ENCODE measurements around the gene ZNF236.
"Not testable (repeated sequence)": the region's sequence is repeated elsewhere in the genome, so short reads cannot be mapped to it uniquely, and the experiment has no call there.

ZNF236 gene

DNA sequence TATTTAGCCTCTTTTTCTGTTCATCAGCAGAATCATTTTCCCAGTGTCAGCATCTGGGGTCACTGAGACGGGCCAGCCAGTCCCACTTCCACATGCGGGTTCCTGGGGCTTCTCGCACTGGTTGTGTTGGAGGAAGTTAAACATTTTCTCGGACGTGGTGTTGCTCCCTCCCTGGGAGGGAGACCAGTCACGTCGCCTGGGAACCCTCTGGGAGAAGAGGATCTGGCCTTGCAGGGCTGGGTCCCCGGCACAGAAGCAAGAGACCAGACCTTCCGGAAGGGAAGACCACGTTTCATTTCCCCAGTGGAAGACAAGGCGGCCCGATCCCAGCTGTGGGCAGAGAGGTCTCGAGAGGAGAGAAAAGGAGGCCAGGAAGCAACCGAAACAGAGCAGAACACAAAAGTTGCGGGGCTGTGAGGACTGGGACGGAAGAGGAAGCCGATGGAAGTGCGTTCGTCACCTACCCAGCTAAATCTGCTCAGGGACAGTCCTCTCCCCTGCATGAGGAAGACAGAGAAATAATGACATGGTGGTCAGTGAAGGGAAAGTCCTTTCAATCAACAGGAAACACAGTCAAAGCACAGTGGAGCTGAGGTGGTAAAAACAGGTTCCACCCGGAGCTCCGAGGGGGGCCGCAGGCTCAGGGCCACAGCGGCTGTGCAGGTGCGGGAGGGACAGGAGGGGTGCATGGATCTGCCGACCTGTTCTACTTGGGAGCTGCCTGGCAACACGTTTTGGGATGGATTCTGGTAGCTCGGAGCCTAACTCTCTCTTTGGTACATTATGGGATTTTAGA, 165.9 kb downstream of the ZNF236 start:
- DNase-seq (ENCODE audit: low read depth in 2 of 2): no peak

DNA sequence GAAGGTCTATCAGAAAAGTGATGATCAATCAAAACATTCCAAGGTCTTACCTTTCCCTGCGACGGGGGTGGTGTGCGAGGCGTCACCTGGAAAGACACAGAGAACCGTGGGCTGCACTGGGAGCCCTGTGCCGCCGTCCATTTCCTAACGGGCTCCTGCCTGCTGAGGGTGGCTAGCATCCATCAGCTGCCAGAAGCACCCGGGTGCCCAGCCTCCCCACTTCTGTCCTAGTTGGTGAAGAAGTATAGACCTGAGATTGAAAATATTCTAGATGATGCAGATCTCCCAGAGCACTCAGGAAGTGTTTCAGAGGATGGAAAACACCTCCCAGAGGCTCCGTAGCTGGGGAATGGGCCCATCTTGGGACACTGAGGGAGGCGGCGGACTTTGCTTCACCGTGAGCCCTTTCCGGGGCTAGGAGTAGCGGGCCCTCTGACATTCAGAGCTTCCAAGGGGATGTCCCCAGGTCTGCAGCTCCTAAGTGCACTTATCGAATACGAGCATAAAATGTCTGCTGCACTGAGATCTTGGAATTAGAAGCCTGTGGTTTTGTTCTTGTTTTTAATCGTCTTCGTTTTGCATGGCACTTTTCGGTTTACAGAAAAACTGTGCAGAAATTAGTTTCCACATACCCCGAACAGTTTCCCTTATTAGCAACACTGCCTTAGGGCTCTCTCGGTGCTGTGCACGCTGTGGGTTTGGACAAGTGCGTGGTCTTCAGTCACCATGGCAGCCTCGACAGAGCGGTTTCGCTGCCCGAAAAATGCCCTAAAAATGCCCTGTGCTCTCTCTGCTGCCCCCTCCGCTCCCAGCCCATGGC, 166.7 kb downstream of the ZNF236 start:
- no peak for DNase-seq (ENCODE audit: low read depth in 2 of 2)

DNA sequence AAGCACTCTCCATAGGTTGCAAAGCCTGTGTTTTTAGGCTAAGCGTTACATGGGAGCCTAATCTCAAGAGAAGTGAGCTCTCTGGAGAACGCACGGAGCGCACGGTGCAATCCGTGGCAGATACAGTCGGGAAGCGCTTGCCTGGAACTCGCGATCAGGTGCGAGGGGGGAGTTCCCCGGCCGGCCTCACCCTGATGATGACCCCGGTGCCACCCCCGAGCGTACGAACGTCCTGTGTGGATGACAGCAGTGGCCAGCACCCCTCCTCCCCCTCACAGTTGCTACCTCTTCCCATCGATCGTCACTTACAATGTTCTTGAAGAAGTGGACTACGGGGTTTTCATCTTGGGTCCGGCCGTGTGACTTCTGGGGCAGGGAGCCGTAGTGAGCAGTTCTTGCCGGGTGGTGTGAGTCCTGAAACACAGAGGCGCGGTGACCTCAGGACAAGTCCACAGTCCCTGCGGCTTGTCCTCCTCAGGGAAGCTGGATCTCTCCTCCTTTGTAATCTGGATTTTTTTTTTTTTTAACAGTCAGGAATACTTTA, 167.4 kb downstream of the ZNF236 start:
- DNase-seq (ENCODE audit: low read depth in 2 of 2): no peak

DNA sequence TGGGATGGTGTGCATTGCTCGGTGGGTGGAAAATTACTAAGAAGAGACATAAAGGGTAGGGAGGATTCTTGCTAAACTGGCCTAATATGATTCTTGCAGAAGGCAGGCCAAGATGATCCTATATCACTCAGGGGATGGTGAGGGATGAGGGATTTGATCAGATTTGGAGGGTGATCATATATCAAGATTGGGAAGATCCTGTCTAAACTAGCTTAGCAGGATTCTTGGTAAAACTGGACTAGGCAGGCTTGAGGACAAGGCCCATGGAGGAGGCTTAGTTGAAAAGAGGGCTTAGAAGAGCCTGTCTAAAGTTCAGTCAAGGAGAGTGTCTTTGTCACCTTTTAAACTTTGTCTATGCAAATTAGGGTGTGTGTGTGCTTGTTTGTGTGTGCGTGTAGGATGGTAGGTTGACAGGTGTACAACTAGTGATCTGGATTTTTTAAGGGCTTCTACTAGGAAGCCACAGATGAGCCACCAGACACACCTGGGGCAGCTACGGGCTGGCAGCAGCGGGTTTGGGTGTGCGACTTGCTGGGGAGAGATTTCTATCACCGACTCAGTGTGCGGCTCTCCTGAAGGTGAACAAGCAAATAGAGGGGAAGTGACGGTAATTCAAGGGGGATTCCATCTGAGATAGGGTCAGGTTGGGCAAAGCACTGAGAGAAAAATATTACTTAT, 168.1 kb downstream of the ZNF236 start:
- DNase-seq (ENCODE audit: low read depth in 2 of 2): not testable (repeated sequence)

DNA sequence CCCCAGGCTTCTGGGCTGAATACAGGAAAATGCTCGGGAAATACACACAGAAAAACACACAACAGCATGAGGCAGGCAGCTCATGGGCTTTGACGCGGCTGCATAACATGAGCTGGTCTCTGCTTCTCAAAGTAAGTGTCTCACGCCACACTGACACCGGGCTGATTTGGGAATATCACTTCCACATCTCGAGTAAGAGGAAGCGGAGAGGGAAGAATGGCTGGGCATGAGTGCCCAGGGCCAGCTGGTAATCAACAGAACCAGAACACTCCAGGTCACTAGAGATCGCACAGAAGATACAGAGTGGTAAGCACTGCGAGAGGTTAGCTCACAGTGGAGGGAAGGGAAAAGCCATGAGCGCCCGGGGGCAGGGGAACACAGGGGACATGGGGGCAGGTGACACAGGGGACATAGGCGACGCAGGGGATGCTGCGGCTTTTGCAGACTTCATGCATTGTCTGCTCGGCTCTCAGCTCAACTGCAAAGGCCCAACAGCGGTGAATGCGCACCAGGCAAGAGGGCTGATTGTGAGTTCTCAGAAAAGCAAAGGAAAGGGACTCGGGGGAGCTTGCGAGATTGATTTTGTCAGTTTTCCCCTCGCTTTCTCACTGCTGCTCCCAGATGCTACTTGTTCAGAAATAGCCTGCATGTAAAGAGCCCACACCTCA, 168.8 kb downstream of the ZNF236 start:
- no peak for DNase-seq (ENCODE audit: low read depth in 2 of 2)

DNA sequence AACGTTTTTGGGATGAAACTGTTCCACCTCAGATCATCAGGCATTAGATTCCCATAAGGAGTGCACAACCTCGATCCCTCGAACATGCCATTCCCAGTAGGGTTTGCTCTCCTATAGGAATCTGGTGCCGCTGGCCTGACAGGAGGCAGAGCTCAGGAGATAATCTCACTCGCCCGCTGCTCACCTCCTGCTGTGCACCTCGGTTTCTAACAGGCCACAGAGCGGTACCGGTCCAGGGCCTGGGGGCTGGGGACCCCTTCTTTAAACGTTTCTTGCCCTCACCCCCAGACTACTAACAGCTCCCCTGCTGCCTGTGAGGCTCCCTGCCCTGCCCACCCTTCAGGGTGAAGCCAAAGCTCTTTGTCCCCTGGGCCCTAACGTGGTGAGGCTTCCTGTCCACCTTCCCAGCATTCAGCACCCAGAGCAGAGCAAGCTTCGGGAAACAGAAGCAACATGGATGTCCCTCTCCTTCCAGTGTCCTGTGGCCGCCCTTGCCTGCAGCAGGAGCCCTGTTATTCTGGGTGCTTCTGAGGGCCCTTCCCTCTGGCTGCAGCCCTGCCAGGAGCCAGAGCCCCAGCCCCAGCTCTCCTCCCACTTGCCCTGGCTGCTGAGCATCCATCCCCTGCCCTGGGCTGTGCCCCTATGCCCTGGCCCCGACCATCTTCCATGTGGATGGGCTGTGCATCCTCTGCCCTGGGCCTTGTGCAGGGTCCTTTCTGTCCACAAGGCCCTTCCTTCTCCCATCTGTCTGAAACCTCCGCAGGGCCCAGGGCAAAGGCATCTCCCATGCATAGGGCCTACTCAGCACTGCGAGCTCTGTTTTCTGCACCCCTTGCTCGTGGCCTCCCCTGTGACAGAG, 170.1 kb downstream of the ZNF236 start:
- DNase-seq (ENCODE audit: low read depth in 2 of 2): no peak

DNA sequence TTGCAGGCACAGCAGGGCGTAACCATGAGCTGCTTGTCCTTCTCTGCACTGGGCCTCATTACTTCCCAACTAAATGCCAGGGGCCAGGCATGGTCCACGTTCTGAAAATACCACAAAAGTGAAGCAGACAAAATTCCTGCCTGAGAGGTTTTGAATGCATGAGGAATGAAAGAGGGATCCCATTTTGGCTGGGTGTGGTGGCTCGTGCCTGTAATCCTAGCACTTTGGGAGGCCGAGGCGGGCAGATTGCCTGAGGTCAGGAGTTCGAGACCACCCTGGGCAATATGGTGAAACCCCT, 170.7 kb downstream of the ZNF236 start:
- DNase-seq (ENCODE audit: low read depth in 2 of 2): no peak

DNA sequence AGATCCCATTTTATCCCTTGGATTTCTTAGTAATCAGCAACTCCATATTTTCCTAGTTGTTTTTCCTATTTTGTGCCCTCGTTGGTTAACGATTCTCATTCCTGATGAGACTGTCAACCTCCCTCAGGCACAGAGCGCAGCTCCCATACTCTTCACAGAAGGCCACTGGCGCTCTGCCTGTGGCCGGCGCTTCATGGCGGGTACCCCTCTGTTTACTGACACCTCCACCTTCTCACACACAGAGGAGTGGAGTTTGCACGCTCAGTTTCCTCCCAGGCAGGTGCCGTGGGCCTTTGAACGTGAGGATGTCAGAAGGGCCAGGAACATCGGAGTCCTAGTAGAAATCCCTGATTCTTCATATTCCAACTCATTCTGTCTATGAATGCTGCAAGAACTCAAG, 171.2 kb downstream of the ZNF236 start:
- no peak for DNase-seq (ENCODE audit: low read depth in 2 of 2)

DNA sequence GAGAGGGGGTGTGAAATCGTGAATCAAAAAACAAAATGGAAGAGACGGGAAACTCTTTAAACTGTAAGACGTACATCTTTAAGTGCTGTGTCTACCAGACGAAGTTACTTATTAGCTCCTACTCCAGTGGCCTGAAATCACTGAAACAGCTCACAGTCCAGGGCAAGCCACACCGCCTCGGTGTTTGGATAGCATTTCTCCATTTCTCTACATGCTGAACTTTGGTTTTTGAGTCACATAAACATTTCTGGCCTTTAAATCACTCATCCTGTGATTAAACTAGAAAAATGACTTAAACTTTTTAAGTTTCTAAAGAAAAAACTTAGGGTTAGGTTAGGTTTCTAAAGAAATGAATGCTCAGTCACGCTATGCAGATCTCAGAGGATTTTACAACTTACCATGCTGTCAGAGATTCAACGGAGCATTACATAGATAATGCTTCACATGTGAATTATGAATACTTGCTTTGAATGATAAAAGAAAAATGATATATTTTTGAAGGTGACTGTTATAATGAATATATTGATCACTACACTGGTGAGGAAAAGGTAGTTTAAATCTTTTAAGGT, 171.8 kb downstream of the ZNF236 start:
- DNase-seq (ENCODE audit: low read depth in 2 of 2): no peak

DNA sequence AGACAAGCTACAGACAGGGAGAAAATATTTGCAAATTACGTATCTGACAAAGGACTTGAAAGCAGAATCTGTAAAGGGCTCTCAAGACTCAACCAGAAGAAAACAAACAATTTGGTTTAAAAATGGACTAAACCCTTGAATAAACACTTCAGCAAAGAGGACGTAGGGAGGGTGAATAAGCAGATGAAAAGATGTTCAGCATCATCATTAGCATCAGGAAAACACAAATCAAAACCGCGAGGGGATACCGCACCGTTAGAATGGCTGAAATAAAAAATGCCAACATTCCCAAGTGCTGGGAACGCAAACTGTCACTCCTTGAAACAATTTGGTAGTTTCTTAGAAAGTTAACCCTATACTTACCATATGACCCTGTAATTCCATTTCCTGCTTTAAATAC, 173.5 kb downstream of the ZNF236 start:
- no peak for DNase-seq (ENCODE audit: low read depth in 2 of 2)

DNA sequence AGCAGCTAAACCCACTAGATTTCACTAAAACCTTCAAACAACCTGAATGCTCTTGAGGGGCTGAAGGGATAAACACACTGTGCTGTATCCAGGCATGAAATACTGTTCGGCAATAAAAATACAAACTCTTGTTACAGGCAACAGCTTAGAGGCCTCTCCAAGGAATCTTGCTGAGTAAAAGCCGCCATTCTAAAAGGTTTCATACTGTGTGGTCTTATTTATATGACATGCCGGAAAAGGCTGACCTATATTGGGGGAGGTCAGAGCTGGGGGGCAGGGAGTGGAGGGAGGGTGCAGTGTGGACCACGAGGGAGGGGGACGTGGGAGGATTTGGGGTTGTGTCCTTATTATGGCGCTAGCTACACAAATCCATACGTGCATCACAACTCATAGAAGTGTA, 174.1 kb downstream of the ZNF236 start:
- DNase-seq (ENCODE audit: low read depth in 2 of 2): no peak

DNA sequence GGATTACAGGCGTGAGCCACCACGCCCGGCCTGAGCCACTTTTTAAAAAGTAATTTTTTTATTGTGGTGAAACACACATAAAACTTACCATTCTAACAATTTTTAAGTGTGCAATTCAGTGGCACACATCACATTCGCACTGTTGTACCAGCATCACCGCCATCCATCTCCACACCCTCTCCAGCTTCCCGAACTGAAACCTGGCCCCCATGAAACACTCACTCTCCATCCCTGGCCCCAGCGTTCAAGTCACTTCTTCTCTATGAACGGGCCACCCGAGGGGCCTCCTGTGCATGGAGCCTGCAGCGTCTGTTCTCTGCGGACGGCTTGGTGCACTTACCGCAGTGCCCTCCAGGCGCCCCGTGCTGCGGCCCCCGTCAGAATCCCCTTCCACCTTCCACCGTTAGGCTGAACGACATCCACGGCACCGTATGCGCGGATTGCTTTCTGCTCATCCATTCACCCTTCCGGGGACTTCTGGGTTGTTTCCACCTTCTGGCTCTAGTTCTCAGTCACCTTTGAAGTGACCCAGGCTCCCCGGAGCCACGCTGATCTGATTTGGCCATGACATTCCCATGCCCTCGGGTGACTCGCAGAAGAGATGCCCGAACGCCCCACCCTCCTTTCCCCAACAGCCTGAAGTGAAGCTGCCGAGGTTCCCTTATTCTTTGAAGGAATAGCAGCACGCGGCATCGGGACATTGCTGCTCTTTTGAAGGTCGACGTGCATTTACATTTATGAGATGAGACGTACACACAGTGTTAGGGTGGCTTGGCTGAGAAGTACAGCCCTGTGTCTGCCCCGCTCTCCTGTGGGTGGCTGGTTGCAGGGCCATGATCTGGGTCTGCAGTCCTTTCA, 175.8 kb downstream of the ZNF236 start:
- DNase-seq (ENCODE audit: low read depth in 2 of 2): no peak

DNA sequence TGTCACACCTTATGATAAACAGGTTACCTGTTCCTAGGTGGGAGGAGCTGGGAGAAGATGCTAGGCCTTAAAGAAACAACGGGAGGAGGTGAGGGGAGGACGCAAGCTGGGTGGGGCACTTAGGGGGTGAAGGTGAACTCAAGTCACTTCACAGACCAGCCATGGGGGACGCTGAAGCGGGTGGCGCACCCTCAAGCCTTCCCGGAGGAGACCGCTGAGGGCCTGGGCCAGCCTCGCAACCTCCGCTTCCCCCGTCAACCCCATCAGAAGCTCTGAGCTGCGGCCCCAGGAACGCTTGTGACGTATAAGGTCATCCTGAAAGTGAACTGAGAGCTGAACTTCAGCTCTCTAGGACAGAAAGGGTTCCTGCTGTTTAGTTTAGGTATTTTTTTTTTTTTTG, 176.7 kb downstream of the ZNF236 start:
- DNase-seq (ENCODE audit: low read depth in 2 of 2): no peak

DNA sequence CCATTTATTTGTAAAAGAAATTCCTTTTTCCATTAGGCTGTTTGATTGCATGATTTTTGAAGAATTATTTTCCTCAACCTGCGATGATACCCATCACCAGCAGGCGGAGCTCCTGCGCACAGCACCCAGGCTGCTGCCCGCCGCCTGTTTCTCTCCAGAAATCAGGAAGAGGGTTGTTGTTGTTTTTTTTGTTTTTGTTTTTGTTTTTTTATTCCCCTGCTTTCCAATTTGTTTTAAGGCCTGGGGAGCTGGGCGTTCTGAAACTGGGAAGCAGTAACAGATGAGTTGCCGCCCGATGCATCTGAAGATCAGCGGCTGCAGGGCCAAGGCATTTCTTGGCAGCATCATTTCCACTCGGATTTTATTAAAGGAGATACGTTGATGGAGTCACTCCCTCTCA, 178.2 kb downstream of the ZNF236 start:
- DNase-seq (ENCODE audit: low read depth in 2 of 2): no peak

DNA sequence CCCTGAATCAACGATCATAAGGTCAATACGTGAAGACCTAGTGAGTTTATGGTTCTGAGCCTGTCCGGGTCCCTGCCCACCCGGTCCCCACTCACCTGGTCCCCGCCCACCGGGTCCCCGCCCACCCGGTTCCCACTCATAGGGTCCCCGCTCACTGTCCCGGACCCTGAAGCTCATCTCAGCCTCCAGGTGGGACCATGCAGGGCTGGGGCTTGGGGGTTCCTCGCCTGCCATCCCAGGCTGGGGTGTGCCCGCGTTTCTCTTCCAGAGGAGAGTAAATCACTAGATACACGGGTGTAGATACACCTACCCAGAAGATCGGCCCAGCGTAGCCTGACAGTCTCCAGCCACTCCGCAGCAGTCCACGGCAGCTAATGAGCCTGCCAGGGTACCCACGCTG, 178.7 kb downstream of the ZNF236 start:
- no peak for DNase-seq (ENCODE audit: low read depth in 2 of 2)

DNA sequence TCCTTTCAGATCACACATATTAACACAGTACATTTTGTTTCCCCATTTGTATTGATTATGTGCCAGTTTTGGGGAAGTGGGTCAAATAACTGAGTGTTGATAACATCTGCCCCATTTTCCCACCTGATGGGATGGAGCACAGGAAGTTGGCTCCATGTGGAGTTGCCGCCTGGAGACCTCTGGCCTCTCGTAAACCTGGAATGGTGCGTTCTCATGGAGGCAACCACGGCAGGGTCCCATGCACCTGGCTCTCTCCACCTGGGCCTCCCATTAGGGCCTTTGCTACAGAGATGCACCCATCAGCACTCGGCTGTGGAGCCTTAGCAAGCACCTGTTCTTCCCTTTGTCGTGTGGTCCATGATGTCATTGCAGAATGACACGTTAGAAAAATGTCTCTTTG, 179.6 kb downstream of the ZNF236 start:
- no peak for DNase-seq (ENCODE audit: low read depth in 2 of 2)

DNA sequence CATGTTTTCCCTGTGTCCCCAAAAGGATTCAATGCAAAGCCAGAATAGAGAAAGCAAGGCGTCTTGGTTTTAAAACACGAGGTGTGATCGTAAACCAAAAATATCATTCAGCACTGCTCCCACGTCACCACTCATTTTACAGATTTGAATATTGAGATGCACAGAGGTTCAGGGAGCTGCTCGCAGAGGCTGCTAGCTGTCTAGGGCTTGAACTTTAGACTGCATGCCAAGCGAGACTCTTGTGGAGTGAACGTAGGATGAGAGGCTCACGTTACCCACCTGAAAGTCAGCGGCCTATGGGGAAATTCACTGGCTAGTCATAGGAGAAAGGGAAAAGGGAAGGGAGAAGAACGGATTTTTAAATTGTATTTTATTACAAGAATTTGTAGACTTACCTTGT, 180.1 kb downstream of the ZNF236 start:
- DNase-seq (ENCODE audit: low read depth in 2 of 2): no peak

DNA sequence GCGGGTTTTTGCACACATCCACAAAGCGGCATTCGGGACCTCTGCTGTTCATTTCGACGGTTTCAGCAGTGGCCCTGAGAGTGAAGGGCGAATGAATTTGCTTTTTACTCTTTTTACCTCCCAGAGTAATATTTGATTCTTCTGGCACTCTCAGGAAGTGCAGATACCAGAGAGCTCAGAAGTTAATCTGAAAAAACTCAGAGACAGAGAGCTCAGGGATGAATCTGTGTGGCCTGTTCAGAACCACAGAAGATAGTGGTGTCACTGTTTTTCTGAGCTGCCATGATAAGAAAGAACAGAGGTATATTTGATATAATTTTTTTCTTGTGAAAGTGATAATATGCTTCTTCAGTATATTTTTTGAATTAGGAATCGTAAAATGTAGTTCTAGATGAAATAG, 181.0 kb downstream of the ZNF236 start:
- DNase-seq (ENCODE audit: low read depth in 2 of 2): no peak

DNA sequence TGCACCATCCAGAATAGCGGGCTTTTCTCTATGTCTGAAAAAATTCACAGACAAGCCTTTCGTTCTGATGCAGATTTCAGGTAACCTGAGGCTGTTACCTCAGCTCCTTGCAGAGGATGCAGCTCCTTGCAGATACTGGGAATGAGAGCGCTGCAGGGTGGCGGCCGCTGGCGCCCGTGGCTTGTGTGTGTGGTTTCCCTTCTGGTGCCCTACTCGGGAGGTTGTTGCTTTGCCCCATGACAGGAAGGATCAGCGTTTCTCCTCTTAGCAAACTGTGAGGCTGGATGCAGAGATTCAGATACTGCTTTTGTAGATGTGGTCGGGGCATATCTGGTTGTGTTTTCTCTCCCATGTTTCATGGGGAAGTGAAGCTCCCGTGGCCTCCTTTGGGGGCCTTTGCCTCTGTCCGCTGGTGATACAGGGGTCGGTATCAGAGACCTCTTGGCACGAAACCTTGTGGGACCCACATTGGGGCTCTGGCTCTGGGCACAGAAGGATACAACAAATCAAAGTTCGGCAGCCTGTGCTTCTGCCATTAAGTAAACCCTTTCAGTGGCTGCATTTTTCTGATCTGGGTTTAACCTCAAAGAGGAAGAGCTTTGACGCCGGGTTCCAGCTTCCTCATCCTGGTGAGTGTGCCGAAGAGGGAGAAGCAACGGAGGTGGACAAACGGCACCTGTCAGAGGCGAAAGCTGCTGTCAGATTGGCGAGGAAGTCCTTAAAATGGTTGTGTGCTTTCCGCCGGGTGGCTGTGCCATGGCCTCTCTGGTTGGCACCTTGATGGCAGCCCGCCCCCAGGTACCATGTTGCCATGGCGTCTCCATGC, 182.4 kb downstream of the ZNF236 start:
- no peak for DNase-seq (ENCODE audit: low read depth in 2 of 2)

All from fibroblast of skin of left biceps (primary cell).